HEK293T (cell line): ENCODE measurements around the gene PPP1CC.

Experiments
- CTCF ChIA-PET: fragments of 350-600 bp; formaldehyde crosslinking; extraction: SDS; loops from one replicate; lab custom pipeline; 2021; ENCODE audit warnings: antibody characterized with exemption, inconsistent platforms; lab: Yijun Ruan, JAX
- POLR2A ChIA-PET: fragments of 350-600 bp; formaldehyde crosslinking; extraction: SDS; loops from one replicate; lab custom pipeline; 2020; ENCODE audit warnings: antibody characterized with exemption, inconsistent platforms; lab: Yijun Ruan, JAX
- DNase-seq: peaks from one replicate; pipeline ENCODE4 v3.0.0; 2012; ENCODE audit warnings: mixed read lengths; ENCODE audit errors: extremely low spot score
- ARNT ChIP-seq: fragments of 450-650 bp; IDR thresholded peaks from 2 replicates; pipeline ENCODE4 v1.6.1; 2017; ENCODE audit warnings: mild to moderate bottlenecking
- BHLHE40 ChIP-seq: fragments of 450-650 bp; IDR thresholded peaks from 2 replicates; pipeline ENCODE4 v1.6.1; 2016; ENCODE audit warnings: mild to moderate bottlenecking, moderate library complexity, borderline replicate concordance
- CTBP1 ChIP-seq: fragments of 450-650 bp; IDR thresholded peaks from 2 replicates; pipeline ENCODE4 v1.6.1; 2016; ENCODE audit warnings: borderline replicate concordance
- ELF4 ChIP-seq: fragments of 450-650 bp; IDR thresholded peaks from 2 replicates; pipeline ENCODE4 v1.6.1; 2017; ENCODE audit warnings: antibody characterized with exemption
- FOXA1 ChIP-seq: fragments of 450-650 bp; IDR thresholded peaks from 2 replicates; pipeline ENCODE4 v1.6.1; 2016; ENCODE audit warnings: mild to moderate bottlenecking
- FOXK2 ChIP-seq: fragments of 450-650 bp; IDR thresholded peaks from 2 replicates; pipeline ENCODE4 v1.6.1; 2016; ENCODE audit warnings: mild to moderate bottlenecking
- FOXM1 ChIP-seq: fragments of 450-650 bp; IDR thresholded peaks from 2 replicates; pipeline ENCODE4 v1.6.1; 2017; ENCODE audit warnings: mild to moderate bottlenecking, borderline replicate concordance
- HDGF ChIP-seq: fragments of 450-650 bp; IDR thresholded peaks from 2 replicates; pipeline ENCODE4 v1.6.1; 2017; ENCODE audit warnings: antibody characterized with exemption, borderline replicate concordance
- L3MBTL2 ChIP-seq: fragments of 450-650 bp; conservative IDR thresholded peaks from 2 replicates; pipeline ENCODE4 v1.6.1; 2016; ENCODE audit warnings: mild to moderate bottlenecking
- LEF1 ChIP-seq: fragments of 450-650 bp; IDR thresholded peaks from 2 replicates; pipeline ENCODE4 v1.6.1; 2017; ENCODE audit warnings: mild to moderate bottlenecking, borderline replicate concordance
- NFRKB ChIP-seq: fragments of 450-650 bp; IDR thresholded peaks from 2 replicates; pipeline ENCODE4 v1.6.1; 2016; ENCODE audit warnings: mild to moderate bottlenecking, moderate library complexity
- SP1 ChIP-seq: fragments of 450-650 bp; IDR thresholded peaks from 2 replicates; pipeline ENCODE4 v1.6.1; 2017
- SUZ12 ChIP-seq: fragments of 450-650 bp; IDR thresholded peaks from 2 replicates; pipeline ENCODE4 v1.6.1; 2016; ENCODE audit warnings: mild to moderate bottlenecking
- TARDBP ChIP-seq: fragments of 450-650 bp; IDR thresholded peaks from 2 replicates; pipeline ENCODE4 v1.6.1; 2016
- ZNF384 ChIP-seq: fragments of 450-650 bp; IDR thresholded peaks from 2 replicates; pipeline ENCODE4 v1.6.1; 2016
- TF ChIP-seq, protein P1 (sequence below): fragments of 450-650 bp; IDR thresholded peaks from 2 replicates; pipeline ENCODE4 v1.6.1; 2016

PPP1CC gene

GRCh38 chr12:110780448-110780847 lies 37.8 kb upstream of the PPP1CC start:
- ChIA-PET CTCF (no interaction called here), POLR2A (no interaction called here)
- TF ChIP-seq BHLHE40 (no peak), LEF1 (no peak), ZNF384 (no peak), FOXK2 (no peak), HDGF (no peak), SP1 (no peak), CTBP1 (no peak), NFRKB (no peak), ELF4 (no peak), SUZ12 (no peak), ARNT (no peak), L3MBTL2 (no peak), FOXA1 (no peak), FOXM1 (no peak), TARDBP (no peak)
- TF ChIP-seq, protein P1, sequence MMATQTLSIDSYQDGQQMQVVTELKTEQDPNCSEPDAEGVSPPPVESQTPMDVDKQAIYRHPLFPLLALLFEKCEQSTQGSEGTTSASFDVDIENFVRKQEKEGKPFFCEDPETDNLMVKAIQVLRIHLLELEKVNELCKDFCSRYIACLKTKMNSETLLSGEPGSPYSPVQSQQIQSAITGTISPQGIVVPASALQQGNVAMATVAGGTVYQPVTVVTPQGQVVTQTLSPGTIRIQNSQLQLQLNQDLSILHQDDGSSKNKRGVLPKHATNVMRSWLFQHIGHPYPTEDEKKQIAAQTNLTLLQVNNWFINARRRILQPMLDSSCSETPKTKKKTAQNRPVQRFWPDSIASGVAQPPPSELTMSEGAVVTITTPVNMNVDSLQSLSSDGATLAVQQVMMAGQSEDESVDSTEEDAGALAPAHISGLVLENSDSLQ: no peak
- no peak for DNase-seq

DNA sequence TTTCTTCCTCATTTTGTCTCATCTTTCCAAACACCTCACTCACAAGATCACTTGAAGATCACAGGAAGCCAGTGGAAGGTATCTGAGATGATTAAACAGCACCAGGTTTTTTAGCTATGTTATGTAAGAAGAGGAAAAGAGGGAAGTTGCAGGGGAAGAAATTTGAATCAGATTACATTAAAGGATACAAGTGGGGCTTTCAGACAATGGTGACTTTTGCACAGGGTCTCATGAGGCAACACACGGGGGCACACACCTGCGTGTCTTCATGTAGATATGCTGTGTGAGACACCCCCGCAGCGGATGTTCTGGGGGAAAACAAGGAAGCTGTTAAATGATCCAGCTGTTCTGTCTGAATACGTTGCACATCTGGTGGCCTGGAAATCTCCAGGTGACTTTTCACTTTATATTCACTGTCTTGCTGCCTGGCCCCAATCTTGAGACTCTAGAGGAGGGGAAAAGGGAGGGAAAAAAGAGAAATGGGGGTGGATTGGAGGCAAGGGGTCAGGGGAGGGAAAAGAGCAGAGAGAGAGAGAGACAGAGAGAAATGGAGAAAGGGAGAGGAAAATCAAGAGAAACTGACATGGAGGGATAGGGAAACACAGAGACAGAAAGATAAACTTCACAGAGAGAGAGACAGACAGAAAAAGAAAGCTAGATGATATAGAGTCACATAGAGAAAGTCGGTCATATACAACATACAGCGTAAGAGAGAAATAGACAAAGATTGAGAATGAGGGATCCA lies 36.3 kb upstream of the PPP1CC start:
- DNase-seq: no peak
- POLR2A ChIA-PET: no interaction called here
- CTCF ChIA-PET: no interaction called here
- no peak for TF ChIP-seq FOXA1
- no peak for TF ChIP-seq L3MBTL2
- no peak for TF ChIP-seq NFRKB
- no peak for TF ChIP-seq LEF1
- TF ChIP-seq BHLHE40: no peak
- TF ChIP-seq SUZ12: no peak
- no peak for TF ChIP-seq SP1

GRCh38 chr12:110776410-110776809 lies 33.7 kb upstream of the PPP1CC start:
- ChIA-PET CTCF (no interaction called here), POLR2A (no interaction called here)
- no peak for DNase-seq
- TF ChIP-seq ARNT: no peak
- TF ChIP-seq FOXK2: no peak
- TF ChIP-seq CTBP1: no peak
- TF ChIP-seq NFRKB: no peak
- TF ChIP-seq FOXM1: no peak
- no peak for TF ChIP-seq LEF1
- TF ChIP-seq TARDBP: no peak
- TF ChIP-seq ZNF384: no peak
- TF ChIP-seq, protein P1: no peak
- TF ChIP-seq ELF4: no peak
- no peak for TF ChIP-seq FOXA1

DNA sequence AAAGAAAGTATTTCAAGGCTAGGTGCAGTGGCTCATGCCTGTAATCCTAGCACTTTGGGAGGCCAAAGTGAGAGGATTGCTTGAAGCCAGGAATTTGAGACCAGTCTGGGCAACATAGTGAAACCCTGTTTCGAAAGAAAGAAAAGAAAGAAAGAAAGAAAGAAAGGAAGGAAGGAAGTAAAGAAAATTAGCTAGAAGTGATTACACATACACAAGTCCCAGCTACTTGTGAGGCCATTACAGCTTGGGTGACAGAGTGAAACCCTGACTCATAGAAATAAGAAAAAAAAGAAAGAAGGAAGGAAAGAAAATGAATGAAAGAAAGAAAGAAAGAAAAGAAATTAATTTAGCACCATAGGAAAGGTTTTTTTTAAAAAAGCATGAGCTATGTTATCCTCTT lies 33.3 kb upstream of the PPP1CC start:
- DNase-seq: no peak
- no peak for TF ChIP-seq TARDBP
- no peak for TF ChIP-seq FOXA1
- TF ChIP-seq ARNT: no peak
- TF ChIP-seq FOXM1: no peak
- no peak for TF ChIP-seq FOXK2
- no peak for TF ChIP-seq ELF4
- no peak for TF ChIP-seq BHLHE40
- no peak for TF ChIP-seq HDGF
- no peak for TF ChIP-seq LEF1
- TF ChIP-seq, protein P1: no peak
- no peak for TF ChIP-seq SP1
- TF ChIP-seq CTBP1: no peak
- no peak for TF ChIP-seq L3MBTL2
- TF ChIP-seq NFRKB: no peak
- no peak for TF ChIP-seq SUZ12
- no peak for TF ChIP-seq ZNF384
- ChIA-PET CTCF (no interaction called here), POLR2A (no interaction called here)

DNA sequence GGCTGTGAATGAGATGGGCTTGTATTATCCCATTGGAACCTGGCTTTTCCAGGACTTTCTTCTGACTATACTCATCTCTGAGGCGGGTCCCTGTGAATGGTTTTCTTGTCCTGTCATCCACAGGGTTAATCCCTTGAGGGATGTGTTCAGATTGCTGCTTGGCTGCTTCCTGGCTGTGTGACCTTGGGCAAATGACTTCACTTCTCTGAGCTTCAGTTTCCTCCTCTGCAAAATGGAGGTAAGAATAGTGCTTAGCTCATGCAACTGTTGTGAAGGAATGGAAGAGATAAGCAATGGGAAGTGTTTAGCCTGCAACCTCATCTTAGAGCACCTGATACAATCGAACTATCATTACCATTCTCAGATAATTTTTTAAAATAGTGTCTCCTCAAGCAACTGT lies 32.1 kb upstream of the PPP1CC start:
- DNase-seq: no peak
- TF ChIP-seq ELF4: no peak
- no peak for TF ChIP-seq TARDBP
- no peak for TF ChIP-seq ARNT
- no peak for TF ChIP-seq SUZ12
- no peak for TF ChIP-seq CTBP1
- TF ChIP-seq FOXM1: no peak
- no peak for TF ChIP-seq L3MBTL2
- no peak for TF ChIP-seq NFRKB
- TF ChIP-seq SP1: no peak
- TF ChIP-seq FOXA1: no peak
- TF ChIP-seq LEF1: no peak
- TF ChIP-seq HDGF: no peak
- TF ChIP-seq BHLHE40: no peak
- TF ChIP-seq FOXK2: no peak
- TF ChIP-seq ZNF384: no peak
- TF ChIP-seq, protein P1: no peak
- CTCF ChIA-PET: interaction anchor here (0.6 kb wide), 1 partner anchor 980 kb away, joined by 3 read pairs; no protein-coding TSS in a partner anchor
- POLR2A ChIA-PET: no interaction called here
